Measurements from ENCODE around the gene SIPA1. TPM values are rescaled to one million over a fixed set of nuclear protein-coding genes. Genes with fewer than 3 reads are reported as not detected.
A peak's percentile ranks its signal among the peaks of the same experiment; 100 is the strongest.

Gene SIPA1
- total and polyA plus RNA-seq, 2 of the 13 experiments (the other 11 are each of a cell fraction or from before 2014, with no cell fraction given): 5.8 to 7.7 TPM

GRCh38 chr11:65652511-65653228 is 14.8 kb downstream of the SIPA1 start (continued):
- TF ChIP-seq, protein P1, sequence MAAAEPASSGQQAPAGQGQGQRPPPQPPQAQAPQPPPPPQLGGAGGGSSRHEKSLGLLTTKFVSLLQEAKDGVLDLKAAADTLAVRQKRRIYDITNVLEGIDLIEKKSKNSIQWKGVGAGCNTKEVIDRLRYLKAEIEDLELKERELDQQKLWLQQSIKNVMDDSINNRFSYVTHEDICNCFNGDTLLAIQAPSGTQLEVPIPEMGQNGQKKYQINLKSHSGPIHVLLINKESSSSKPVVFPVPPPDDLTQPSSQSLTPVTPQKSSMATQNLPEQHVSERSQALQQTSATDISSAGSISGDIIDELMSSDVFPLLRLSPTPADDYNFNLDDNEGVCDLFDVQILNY (CRISPR knock-in tag; conservative IDR thresholded peaks at IDR 0.05): no peak
- TF ChIP-seq MTA1 (CRISPR knock-in tag; IDR thresholded peaks at IDR 0.05; ENCODE audit: borderline replicate concordance) (peak; percentile 46; the same call in 1 of the 2 replicates), SCMH1 (CRISPR knock-in tag; IDR thresholded peaks at IDR 0.05; ENCODE audit: borderline replicate concordance) (no peak), ZNF12 (CRISPR knock-in tag; IDR thresholded peaks at IDR 0.05) (no peak), FOSL1 (CRISPR knock-in tag; IDR thresholded peaks at IDR 0.05; ENCODE audit: borderline replicate concordance) (no peak), ATF1 (CRISPR knock-in tag; IDR thresholded peaks at IDR 0.05) (0 out of 2 replicates have a peak, but pooled peaks have one; percentile 19), ZNF879 (CRISPR knock-in tag; IDR thresholded peaks at IDR 0.05) (0 out of 2 replicates have a peak, but pooled peaks have one; percentile 1), HOXD1 (CRISPR knock-in tag; IDR thresholded peaks at IDR 0.05) (peak; percentile 33; the same call in 1 of the 2 replicates), ZNF644 (CRISPR knock-in tag; IDR thresholded peaks at IDR 0.05; ENCODE audit: low read depth) (no peak), HNF1B (CRISPR knock-in tag; IDR thresholded peaks at IDR 0.05) (peak; percentile 86), ZNF430 (CRISPR knock-in tag; IDR thresholded peaks at IDR 0.05) (peak; percentile 84; the same call in 1 of the 2 replicates), SMAD3 (CRISPR knock-in tag; IDR thresholded peaks at IDR 0.05) (no peak), ZNF136 (CRISPR knock-in tag; IDR thresholded peaks at IDR 0.05; ENCODE audit: low read depth) (no peak), SATB2 (CRISPR knock-in tag; IDR thresholded peaks at IDR 0.05) (0 out of 2 replicates have a peak, but pooled peaks have one; percentile 40), KLF15 (CRISPR knock-in tag; IDR thresholded peaks at IDR 0.05; ENCODE audit: borderline replicate concordance) (peak; percentile 58; the same call in 1 of the 2 replicates), DZIP1 (CRISPR knock-in tag; IDR thresholded peaks at IDR 0.05) (no peak), STAG1 (CRISPR knock-in tag; IDR thresholded peaks at IDR 0.05) (no peak), NR3C1 (CRISPR knock-in tag; IDR thresholded peaks at IDR 0.05) (no peak)
- TF ChIP-seq, protein P2, sequence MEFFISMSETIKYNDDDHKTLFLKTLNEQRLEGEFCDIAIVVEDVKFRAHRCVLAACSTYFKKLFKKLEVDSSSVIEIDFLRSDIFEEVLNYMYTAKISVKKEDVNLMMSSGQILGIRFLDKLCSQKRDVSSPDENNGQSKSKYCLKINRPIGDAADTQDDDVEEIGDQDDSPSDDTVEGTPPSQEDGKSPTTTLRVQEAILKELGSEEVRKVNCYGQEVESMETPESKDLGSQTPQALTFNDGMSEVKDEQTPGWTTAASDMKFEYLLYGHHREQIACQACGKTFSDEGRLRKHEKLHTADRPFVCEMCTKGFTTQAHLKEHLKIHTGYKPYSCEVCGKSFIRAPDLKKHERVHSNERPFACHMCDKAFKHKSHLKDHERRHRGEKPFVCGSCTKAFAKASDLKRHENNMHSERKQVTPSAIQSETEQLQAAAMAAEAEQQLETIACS (CRISPR knock-in tag; IDR thresholded peaks at IDR 0.05): peak; percentile 45; the same call in 1 of the 2 replicates
- TF ChIP-seq, protein P3, sequence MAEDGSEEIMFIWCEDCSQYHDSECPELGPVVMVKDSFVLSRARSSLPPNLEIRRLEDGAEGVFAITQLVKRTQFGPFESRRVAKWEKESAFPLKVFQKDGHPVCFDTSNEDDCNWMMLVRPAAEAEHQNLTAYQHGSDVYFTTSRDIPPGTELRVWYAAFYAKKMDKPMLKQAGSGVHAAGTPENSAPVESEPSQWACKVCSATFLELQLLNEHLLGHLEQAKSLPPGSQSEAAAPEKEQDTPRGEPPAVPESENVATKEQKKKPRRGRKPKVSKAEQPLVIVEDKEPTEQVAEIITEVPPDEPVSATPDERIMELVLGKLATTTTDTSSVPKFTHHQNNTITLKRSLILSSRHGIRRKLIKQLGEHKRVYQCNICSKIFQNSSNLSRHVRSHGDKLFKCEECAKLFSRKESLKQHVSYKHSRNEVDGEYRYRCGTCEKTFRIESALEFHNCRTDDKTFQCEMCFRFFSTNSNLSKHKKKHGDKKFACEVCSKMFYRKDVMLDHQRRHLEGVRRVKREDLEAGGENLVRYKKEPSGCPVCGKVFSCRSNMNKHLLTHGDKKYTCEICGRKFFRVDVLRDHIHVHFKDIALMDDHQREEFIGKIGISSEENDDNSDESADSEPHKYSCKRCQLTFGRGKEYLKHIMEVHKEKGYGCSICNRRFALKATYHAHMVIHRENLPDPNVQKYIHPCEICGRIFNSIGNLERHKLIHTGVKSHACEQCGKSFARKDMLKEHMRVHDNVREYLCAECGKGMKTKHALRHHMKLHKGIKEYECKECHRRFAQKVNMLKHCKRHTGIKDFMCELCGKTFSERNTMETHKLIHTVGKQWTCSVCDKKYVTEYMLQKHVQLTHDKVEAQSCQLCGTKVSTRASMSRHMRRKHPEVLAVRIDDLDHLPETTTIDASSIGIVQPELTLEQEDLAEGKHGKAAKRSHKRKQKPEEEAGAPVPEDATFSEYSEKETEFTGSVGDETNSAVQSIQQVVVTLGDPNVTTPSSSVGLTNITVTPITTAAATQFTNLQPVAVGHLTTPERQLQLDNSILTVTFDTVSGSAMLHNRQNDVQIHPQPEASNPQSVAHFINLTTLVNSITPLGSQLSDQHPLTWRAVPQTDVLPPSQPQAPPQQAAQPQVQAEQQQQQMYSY (CRISPR knock-in tag; IDR thresholded peaks at IDR 0.05): no peak
